Suprapubic skin (tissue), 4 donors: ENCODE data around the gene SH3BP4. TPM values are rescaled to one million over a fixed set of nuclear protein-coding genes. Genes with fewer than 3 reads are reported as not detected.

Source experiments
- DNase-seq, 2 donors: peaks; one replicate each; pipeline ENCODE4 v3.0.0-alpha.2; 2019; ENCODE audit warnings: low spot score in 2 of 2
- H3K27ac ChIP-seq: fragments of 200-600 bp; sonication (generic); one replicate; pipeline ENCODE4 v1.5.1; 2019
- H3K27me3 ChIP-seq: fragments of 200-600 bp; sonication (generic); one replicate; pipeline ENCODE4 v1.5.1; 2019
- H3K36me3 ChIP-seq: fragments of 200-600 bp; sonication (generic); one replicate; pipeline ENCODE4 v1.5.1; 2019
- H3K4me1 ChIP-seq: fragments of 200-600 bp; sonication (generic); one replicate; pipeline ENCODE4 v1.5.1; 2019
- H3K4me3 ChIP-seq: fragments of 200-600 bp; sonication (generic); one replicate; pipeline ENCODE4 v1.5.1; 2019; ENCODE audit warnings: mild to moderate bottlenecking
- H3K9me3 ChIP-seq: fragments of 200-600 bp; sonication (generic); one replicate; pipeline ENCODE4 v1.5.1; 2019
- EP300 ChIP-seq: sonication (generic); formaldehyde crosslinking; IDR thresholded peaks from one replicate; pipeline ENCODE4 v1.6.1; 2017; ENCODE audit warnings: antibody characterized with exemption
- POLR2A ChIP-seq, 2 donors: fragments of 450-650 bp; IDR thresholded peaks; one replicate each; pipeline ENCODE4 v1.6.1; 2017; ENCODE audit warnings: antibody characterized with exemption in 2 of 2, mild to moderate bottlenecking in 2 of 2, moderate library complexity in 2 of 2
- POLR2AphosphoS5 ChIP-seq, 3 donors: sonication (generic); formaldehyde crosslinking; IDR thresholded peaks; one replicate each; pipeline ENCODE4 v1.6.1; 2017; ENCODE audit warnings: antibody characterized with exemption in 3 of 3
- WGBS: methylation state at CpG from one replicate; pipeline ENCODE4 v1.1.5; 2018; 5-methylcytosine and 5-hydroxymethylcytosine counted together
- total RNA-seq, 4 donors: library from RNA; depleted of rRNA; stranded (reverse); fragments of >200 nt; gene quantifications; one replicate each; pipeline ENCODE4 v1.1.0, GENCODE V29; 2016
- TF ChIP-seq, protein P1 (sequence below), 2 donors: fragments of 200-600 bp in 1 of 2; fragments of 450-650 bp in 1 of 2; sonication (generic) in 1 of 2; IDR thresholded peaks; one replicate each; pipeline ENCODE4 v1.5.1; 2016 to 2019; ENCODE audit warnings: antibody characterized with exemption in 2 of 2, mild to moderate bottlenecking in 1 of 2, moderate library complexity in 1 of 2

SH3BP4 gene
- total RNA-seq, 4 donors from 2014 or later = 38.6 to 82.6 (median 58.6) TPM

DNA sequence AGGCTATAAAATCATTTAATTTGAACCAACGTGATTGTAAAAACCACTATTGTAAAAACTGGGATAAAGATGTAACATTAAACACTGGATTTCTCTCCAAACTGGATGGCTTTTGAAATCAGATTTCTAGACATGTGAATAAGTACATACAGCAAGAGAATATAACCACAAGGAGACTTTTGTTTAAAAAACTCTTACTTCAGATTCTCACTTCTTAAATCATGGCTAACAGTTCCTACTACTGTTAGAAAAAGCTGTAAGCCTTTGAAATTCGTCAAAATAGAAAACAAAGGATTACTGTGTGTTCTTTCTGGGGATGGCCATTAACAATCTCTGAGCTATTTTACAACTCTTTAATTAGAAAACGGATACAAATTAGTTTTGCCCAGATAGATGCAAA is 39.4 kb upstream of the SH3BP4 start:
- H3K4me3 ChIP-seq = no peak overlapping the region
- H3K27ac ChIP-seq = no peak overlapping the region
- no peaks in the 10 kb centered on the region for H3K36me3 ChIP-seq
- no peaks in the 10 kb centered on the region for H3K27me3 ChIP-seq
- WGBS = 72% methylated on average over 3 of the region's 3 CpGs
- no peak for DNase-seq
- no peaks in the 10 kb centered on the region for H3K9me3 ChIP-seq
- H3K4me1 ChIP-seq = no peaks in the 10 kb centered on the region
- TF ChIP-seq EP300 = no peak
- TF ChIP-seq POLR2AphosphoS5 (IDR thresholded peaks at IDR 0.05) = no peak
- TF ChIP-seq, protein P1, sequence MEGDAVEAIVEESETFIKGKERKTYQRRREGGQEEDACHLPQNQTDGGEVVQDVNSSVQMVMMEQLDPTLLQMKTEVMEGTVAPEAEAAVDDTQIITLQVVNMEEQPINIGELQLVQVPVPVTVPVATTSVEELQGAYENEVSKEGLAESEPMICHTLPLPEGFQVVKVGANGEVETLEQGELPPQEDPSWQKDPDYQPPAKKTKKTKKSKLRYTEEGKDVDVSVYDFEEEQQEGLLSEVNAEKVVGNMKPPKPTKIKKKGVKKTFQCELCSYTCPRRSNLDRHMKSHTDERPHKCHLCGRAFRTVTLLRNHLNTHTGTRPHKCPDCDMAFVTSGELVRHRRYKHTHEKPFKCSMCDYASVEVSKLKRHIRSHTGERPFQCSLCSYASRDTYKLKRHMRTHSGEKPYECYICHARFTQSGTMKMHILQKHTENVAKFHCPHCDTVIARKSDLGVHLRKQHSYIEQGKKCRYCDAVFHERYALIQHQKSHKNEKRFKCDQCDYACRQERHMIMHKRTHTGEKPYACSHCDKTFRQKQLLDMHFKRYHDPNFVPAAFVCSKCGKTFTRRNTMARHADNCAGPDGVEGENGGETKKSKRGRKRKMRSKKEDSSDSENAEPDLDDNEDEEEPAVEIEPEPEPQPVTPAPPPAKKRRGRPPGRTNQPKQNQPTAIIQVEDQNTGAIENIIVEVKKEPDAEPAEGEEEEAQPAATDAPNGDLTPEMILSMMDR (IDR thresholded peaks at IDR 0.05) = no peak
- no peak for TF ChIP-seq POLR2A (IDR thresholded peaks at IDR 0.05)

DNA sequence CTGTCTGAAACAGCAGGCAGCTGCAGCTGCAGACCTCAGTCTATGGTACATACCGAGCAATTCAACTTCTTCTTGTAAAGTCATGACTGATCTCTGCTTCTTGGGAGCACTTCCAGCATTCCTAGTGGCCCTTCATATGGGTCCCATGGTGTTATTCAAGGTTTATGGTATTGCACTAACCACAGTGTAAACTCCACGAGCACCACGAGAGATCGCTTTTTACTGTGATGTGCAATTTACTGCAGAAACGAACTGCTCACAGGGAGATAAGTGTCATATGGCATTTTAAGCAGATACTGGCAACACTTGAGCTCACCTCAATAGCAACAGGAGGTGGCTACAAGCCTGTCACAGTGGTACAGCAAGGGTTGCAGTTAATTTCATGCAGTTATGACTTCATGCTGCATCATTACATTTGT is 38.6 kb upstream of the SH3BP4 start:
- H3K9me3 ChIP-seq = no peaks in the 10 kb centered on the region
- 78% methylated on average over 5 of the region's 5 CpGs for WGBS

DNA sequence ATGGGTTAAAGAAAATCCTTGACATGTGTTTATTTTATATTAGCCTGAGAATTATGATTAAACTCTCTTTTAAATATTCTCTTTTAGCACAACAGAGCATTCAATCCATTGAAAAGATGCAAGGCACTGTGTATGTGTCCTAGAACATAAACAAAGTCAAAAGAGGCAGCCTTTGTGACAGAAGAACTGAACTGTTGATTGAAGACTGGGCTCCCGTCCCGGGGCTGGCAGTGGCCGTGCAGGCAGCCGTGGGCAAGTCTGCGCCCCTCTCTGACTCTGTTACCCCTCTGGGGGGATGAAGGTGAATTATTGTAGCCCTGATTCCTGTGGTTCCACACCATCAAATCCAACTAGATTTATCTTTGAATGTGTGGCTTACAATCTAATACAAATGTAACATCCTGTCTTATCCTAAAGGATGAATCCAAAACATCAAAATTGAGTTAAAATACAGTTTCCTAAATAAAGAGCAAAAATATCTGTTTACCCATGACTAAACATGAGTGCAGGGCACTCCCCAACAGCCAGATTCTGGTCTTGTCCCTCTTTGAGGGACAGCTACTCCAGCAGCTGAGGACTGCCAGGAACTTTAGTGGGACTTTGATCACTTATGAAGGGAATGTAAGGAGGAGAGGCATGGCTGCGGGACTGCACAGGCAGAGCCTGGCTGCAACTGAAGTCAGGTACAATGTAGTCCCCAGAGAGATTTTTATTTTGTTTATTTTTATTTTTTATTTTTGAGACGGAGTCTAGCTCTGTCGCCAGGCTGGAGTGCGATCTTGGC is 37.3 kb upstream of the SH3BP4 start:
- DNase-seq = no peak
- 87% methylated on average over 9 of the region's 9 CpGs for WGBS
- no peaks in the 10 kb centered on the region for H3K27me3 ChIP-seq
- H3K4me3 ChIP-seq = no peak overlapping the region
- TF ChIP-seq EP300 (no peak), POLR2AphosphoS5 (IDR thresholded peaks at IDR 0.05) (no peak), POLR2A (IDR thresholded peaks at IDR 0.05) (no peak)
- TF ChIP-seq, protein P1 (IDR thresholded peaks at IDR 0.05) = no peak
- H3K36me3 ChIP-seq = no peaks in the 10 kb centered on the region
- H3K27ac ChIP-seq = no peak overlapping the region
- no peaks in the 10 kb centered on the region for H3K4me1 ChIP-seq
- H3K9me3 ChIP-seq = no peaks in the 10 kb centered on the region

More for the DNA sequence above, 38.6 kb upstream of the SH3BP4 start:
- TF ChIP-seq POLR2A (IDR thresholded peaks at IDR 0.05) (no peak), POLR2AphosphoS5 (IDR thresholded peaks at IDR 0.05) (no peak), EP300 (no peak)
- TF ChIP-seq, protein P1 (IDR thresholded peaks at IDR 0.05) = no peak
- Histone ChIP-seq H3K27ac (no peak overlapping the region), H3K4me1 (no peaks in the 10 kb centered on the region), H3K36me3 (no peaks in the 10 kb centered on the region), H3K4me3 (no peak overlapping the region), H3K27me3 (no peaks in the 10 kb centered on the region)
- no peak for DNase-seq

DNA sequence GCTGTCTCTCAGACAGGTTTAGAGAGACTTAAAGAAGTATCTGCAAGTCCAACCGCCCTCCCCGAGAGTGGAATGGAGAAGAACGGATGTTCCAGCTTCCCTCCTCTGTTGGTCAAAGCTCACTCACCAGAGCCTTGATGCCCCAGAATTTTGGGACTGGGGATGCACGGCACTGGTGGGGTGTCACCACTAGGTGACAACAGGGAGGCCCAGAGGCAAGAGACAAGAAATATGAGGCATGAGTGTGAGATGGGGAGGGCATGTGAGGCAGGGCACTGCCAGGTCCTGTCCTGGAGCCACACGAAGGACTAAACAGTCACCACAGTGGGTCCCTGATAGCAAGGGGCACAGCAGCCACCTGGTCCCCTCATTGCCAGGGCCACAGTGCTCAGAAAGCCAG is 35.1 kb upstream of the SH3BP4 start:
- 91% methylated on average over 5 of the region's 5 CpGs for WGBS
- DNase-seq = no peak

More for the DNA sequence above, 35.1 kb upstream of the SH3BP4 start:
- Histone ChIP-seq H3K27me3 (no peaks in the 10 kb centered on the region), H3K9me3 (no peaks in the 10 kb centered on the region), H3K4me3 (no peak overlapping the region), H3K36me3 (no peaks in the 10 kb centered on the region), H3K27ac (no peak overlapping the region), H3K4me1 (no peaks in the 10 kb centered on the region)
- TF ChIP-seq EP300 (no peak), POLR2AphosphoS5 (IDR thresholded peaks at IDR 0.05) (no peak), POLR2A (IDR thresholded peaks at IDR 0.05) (no peak)
- TF ChIP-seq, protein P1 (IDR thresholded peaks at IDR 0.05) = no peak
